ENCODE measurements around the gene TNS2.
"Not testable (repeated sequence)": the region's sequence is repeated elsewhere in the genome, so short reads cannot be mapped to it uniquely, and the experiment has no call there.

The TNS2 gene, protein sequence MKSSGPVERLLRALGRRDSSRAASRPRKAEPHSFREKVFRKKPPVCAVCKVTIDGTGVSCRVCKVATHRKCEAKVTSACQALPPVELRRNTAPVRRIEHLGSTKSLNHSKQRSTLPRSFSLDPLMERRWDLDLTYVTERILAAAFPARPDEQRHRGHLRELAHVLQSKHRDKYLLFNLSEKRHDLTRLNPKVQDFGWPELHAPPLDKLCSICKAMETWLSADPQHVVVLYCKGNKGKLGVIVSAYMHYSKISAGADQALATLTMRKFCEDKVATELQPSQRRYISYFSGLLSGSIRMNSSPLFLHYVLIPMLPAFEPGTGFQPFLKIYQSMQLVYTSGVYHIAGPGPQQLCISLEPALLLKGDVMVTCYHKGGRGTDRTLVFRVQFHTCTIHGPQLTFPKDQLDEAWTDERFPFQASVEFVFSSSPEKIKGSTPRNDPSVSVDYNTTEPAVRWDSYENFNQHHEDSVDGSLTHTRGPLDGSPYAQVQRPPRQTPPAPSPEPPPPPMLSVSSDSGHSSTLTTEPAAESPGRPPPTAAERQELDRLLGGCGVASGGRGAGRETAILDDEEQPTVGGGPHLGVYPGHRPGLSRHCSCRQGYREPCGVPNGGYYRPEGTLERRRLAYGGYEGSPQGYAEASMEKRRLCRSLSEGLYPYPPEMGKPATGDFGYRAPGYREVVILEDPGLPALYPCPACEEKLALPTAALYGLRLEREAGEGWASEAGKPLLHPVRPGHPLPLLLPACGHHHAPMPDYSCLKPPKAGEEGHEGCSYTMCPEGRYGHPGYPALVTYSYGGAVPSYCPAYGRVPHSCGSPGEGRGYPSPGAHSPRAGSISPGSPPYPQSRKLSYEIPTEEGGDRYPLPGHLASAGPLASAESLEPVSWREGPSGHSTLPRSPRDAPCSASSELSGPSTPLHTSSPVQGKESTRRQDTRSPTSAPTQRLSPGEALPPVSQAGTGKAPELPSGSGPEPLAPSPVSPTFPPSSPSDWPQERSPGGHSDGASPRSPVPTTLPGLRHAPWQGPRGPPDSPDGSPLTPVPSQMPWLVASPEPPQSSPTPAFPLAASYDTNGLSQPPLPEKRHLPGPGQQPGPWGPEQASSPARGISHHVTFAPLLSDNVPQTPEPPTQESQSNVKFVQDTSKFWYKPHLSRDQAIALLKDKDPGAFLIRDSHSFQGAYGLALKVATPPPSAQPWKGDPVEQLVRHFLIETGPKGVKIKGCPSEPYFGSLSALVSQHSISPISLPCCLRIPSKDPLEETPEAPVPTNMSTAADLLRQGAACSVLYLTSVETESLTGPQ (N-terminal part only)

DNA sequence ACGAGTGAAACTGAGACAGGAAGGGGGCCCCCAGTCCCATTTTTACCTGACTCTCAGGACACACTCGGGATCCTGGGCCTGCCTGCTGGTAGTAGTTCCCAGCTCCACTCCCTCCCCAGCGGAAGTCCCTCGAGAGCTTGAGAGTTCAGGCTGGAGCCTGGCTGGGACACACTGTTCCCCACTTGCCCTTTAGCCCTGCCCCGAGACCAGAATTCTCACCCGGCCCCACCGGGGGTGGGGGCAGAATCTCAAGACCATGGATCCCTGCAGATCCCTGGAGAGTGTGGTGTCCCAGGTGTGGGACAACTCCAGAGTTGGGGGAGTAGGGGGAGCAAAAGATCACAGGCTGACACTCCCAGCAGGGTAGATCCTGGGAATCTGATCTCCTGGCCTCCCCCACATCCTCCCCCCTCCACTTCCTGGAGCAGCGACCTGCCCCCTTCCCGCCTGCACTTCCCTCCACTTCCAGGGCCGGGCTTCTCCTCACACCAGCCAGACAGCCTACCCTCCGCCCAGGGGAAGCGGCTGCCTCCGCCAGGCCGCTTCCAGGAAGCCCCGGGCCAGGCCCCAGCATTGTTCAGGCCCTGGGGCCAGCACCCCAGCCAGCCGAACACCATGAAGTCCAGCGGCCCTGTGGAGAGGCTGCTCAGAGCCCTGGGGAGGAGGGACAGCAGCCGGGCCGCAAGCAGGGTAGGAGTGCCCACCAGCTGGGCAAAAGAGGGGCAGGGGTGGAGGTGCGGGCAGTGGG, at the start of gene TNS2:
TSS of gene TNS2 (plus strand) at position 495 of the 748 bp plus-strand sequence. CDS start at position 616, 121 bp downstream.
- FAIRE-seq (no peak), DNase-seq (ENCODE audit: extremely low spot score, insufficient read length, low read depth) (no peak)

DNA sequence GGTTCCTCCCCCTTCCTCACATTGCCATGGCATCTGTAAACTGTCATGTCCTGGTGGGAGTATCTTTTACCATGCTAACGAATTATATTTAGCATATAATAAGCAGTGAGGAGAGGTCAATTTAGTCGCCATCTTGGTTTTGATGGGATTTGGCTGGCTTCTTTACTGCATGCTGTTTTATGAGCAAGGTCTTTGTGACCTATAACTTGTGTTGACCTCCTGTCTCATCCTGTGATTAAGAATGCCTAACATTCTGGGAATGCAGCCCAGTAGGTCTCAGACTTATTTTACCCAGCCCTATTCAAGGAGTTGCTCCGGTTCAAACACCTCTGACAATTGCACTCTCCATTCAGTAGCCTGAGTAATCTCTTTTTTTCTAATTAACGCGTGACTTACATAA, 45.7 kb upstream of the TNS2 start:
- DNase-seq (ENCODE audit: extremely low spot score, insufficient read length, low read depth) (no peak), FAIRE-seq (no peak)

DNA sequence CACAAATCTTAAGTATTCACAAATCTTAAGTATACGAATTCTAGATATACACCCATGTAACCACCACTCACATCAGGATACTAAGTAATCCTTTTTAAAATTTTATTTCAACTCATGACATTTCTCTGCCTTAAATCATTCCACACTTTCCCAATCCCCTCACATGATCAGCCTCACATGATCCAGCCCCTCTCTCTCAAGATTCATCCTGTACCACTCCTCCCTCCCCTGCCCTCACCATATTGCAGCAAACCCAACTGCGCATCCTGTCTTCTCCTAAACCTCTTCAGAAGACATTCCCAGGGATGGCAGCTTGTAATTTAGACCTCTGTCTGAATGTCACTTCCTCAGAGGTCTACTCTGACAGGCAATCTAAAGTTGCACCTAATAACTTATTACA, 45.3 kb upstream of the TNS2 start:
- FAIRE-seq = no peak

DNA sequence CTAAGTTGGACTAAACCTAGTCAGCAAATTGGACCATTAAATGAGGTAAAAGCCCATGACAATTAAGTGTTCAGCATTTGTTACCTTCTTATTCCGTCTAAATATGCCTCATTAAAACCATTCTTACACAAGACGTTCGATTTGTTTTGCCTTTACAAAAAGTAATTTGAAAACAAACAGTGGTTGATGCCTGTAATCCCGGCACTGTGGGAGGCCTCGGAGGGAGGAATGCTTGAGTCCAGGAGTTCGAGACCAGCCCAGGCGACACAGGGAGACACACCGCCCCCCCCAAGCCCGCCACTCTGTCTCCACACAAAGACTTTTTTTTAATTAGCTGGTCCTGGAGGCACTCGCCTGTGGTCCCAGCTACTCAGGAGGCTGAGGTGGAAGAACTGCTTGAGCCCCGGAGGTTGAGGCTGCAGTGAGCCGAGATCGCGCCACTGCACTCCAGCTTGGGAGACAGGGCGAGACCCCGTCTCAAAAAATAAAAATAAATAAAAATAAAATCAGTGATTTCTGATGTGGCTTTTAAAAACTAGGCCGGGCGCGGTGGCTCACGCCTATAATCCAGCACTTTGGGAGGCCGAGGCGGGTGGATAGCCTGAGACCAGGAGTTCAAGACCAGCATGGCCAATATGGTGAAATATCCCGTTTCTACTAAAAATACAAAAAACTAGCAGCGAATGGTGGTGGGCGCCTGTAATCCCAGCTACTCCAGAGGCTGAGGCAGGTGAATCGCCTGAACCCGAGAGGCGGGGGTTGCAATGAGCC, 44.5 kb upstream of the TNS2 start:
- no peak for FAIRE-seq
- DNase-seq (ENCODE audit: extremely low spot score, insufficient read length, low read depth) = no peak

More for the DNA sequence above, 45.3 kb upstream of the TNS2 start:
- DNase-seq (ENCODE audit: extremely low spot score, insufficient read length, low read depth) = no peak

DNA sequence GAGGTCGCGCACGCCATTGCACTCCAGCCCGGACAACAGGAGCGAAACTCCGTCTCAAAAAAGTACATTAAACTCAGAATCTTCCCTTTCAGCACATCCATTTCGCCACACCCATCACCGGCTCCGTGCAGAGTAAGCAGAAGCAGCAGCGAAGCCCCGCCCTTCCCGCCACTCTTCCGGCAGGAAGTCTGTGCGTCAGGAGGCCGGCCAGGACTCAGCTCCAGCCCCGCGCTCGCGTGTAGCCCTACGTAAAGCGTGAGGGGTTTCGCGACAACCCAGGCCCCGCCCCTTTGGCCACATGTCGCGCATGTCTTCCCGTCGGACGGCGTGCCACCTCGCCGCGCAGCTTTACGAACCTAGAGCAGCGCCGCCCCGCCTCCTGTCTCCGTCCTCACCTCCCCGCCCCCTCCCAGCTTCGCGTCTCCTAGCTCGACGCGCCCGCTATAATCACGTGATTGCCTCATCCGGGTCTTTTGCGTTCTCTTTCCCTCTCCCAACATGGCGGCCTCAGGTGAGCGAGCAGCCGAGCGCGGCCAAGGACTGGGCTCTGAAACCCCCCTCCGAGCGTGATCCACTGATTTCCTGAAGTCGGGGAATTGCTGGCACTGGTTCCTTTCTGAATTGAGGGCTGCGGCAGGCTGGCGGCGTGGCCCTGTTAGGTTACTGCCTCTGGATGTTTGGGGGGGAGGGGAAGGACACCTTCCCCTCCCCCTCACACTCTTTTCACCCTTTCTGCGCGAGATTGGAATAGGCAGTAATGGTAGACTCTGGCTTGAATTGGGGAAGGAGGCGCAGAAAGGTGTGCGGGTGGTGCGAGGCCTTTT, 43.7 kb upstream of the TNS2 start, which contains the start of gene EIF4B:
TSS of gene EIF4B (plus strand) at position 471 of the 824 bp plus-strand sequence. CDS start at position 499, 28 bp downstream.
- FAIRE-seq (peak; percentile 99), DNase-seq (ENCODE audit: extremely low spot score, insufficient read length, low read depth) (peak; percentile 89)

DNA sequence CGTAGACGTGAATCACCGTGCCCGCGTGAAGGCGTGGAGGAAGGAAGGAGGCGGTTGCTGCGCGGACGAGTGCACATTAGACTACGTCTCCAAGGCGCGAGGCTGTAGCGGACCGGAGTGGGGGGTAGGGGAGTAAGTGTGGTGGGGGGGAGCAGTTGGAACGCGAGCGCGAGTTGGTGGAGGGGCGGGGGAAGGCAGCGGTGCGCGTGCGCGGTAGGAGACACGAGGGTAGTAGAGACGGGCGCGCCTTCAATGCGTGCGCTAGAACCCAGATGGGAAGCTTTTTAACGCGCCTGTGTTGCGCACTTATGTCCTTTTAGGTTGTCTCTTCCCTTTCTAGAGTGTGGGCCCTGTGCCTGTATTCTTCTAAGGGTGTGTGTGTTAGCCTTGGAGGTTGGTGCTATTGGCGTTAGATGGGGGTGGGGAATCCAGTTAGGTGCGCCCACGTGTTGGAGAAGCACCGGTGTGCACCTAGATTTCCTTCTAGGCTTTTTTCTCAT, 43.0 kb upstream of the TNS2 start:
- DNase-seq (ENCODE audit: extremely low spot score, insufficient read length, low read depth) (peak; percentile 52), FAIRE-seq (peak; percentile 58)

DNA sequence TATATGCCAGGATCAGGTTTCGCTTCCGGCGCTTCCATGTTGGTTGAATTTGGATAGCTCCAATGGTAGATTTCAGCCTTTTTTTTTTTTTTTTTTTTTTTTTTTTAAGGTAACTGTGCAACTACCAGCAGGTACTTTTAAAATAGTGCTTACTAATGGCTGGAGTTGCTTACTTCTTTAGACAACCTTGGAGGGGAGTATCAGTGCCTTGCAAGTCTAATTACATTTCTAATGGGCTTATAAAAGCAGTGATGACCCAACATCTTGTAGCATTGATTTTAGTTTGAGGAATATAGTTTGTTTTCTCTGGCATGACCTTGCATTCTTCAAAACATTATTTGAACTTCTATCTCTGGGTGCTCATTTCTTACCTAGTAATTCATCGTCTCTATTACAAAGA, 42.5 kb upstream of the TNS2 start:
- FAIRE-seq = no peak
- DNase-seq (ENCODE audit: extremely low spot score, insufficient read length, low read depth) = no peak

DNA sequence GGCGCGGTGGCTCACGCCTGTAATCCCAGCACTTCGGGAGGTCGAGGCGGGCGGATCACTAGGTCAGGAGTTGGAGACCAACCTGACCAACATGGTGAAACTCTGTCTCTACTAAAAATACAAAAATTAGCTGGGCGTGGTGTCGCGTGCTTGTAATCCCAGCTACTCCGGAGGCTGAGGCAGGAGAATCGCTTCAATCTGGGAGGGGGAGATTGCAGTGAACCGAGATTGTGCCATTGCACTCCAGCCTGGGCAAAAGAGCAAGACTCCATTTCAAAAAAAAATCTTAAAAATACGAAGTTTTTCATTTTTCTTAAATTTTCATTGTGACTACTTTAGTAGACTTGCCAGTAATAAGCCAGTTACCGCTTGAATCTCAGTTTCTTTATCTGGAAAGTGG, 41.1 kb upstream of the TNS2 start:
- FAIRE-seq = not testable (repeated sequence)

DNA sequence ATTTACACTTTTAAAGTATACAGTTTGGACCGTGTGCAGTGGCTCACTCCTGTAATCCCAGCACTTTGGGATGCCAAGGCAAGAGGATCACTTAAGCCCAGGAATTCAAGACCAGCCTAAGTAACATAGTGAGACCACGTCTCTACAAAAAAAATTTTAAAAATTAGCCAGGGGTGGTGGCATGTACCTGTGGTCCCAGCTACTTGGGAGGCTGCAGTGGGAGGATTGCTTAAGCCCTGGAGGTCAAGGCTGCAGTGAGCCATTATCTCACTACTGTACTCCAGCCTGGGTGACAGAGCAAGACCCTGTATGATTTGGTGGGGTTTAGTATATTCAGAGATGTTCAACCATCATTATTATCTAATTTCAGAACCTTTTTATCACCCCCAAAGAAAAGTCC, 38.9 kb upstream of the TNS2 start:
- FAIRE-seq (no peak), DNase-seq (ENCODE audit: extremely low spot score, insufficient read length, low read depth) (no peak)

More for the DNA sequence above, 41.1 kb upstream of the TNS2 start:
- DNase-seq (ENCODE audit: extremely low spot score, insufficient read length, low read depth) = not testable (repeated sequence)

DNA sequence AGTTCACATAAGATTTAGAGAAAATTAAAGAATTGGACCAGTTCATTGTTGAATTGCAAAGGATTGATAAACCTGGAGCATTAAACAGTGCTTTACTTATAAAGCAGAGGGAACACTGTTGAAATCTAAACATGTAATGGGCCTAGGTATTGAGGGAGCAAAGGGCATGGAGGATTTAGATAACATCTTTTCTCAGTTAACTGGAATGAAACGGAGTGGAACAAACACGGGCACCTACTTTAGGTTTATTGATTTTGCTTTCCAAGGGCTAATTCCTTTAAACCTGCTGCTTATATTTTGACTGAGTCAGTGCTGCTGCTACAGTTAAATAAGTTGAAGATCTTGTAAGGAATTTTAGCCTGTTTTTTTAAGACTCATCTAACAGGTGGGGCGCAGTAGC, 38.0 kb upstream of the TNS2 start:
- FAIRE-seq (no peak), DNase-seq (ENCODE audit: extremely low spot score, insufficient read length, low read depth) (no peak)

DNA sequence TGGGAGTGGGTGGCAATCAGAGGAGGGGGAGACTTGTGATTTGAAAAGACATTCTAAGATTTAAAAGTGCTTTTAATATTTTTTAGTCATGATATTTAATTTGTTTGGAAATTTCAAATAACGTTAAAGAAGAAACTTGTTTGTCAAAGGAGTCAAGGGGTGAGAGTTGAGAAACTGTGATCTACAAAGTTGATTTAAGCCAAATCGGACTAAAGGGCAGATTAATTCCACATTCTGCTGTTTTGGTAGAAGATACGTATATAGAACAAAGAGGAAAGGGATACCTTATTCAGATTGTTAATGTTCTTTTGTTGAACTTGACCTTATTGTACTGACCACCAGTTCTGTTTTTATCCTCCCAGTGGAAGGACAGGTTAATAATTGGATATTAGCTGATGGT, 36.9 kb upstream of the TNS2 start:
- DNase-seq (ENCODE audit: extremely low spot score, insufficient read length, low read depth) (no peak), FAIRE-seq (no peak)

DNA sequence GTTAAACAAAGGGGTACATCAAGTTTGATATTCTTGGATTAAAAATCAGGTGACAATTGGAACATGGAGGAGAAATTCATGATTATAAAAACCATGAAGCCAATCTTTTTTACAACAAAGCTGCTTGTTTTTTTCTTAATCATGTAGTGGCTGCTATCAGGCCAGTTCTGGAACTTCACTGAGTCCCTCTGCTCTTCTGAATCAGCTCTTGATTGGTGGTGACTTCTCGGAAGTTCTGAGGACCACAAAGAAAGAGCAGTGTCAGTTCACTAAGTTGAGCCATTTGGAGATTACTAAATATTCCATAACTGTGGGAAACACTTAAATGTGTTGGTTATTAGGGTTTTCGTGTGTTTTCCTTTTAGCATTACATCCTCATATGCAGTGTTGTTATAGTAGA, 35.2 kb upstream of the TNS2 start:
- FAIRE-seq = no peak
- DNase-seq (ENCODE audit: extremely low spot score, insufficient read length, low read depth) = no peak

DNA sequence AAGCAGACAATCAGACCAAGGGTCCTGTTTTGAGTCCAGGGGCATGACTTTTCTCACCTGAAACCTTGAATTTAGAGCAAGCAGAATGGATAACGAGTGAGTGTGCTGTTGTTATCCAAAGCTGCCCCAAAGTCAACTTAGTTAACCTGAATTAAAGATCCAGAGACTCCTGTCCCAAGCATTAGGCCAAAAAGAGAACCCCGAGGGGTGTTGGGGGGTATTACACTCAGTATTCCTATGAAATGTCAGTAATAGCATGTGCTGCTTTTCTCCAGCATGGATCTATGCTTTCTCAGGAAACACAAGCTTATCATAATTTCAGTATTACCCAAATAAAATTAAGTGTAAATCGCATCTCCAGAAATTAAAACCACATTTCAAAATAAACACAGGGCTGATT, 24.6 kb upstream of the TNS2 start:
- FAIRE-seq = no peak
- no peak for DNase-seq (ENCODE audit: extremely low spot score, insufficient read length, low read depth)

DNA sequence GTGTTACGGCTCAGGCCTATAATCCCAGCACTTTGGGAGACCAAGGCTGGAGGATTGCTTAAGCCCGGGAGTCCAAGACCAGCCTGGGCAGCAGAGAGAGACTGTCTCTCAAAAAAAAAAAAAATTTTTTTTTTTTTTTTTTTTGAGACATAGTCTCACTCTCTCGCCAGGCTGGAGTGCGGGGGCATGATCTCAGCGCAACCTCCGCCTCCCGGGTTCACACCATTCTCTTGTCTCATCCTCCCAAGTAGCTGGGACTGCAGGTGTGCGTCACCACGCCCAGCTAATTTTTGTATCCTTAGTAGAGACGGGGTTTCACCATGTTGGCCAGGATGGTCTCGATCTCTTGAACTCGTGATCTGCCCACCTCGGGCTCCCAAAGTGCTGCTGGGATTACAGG, 22.9 kb upstream of the TNS2 start:
- not testable (repeated sequence) for DNase-seq (ENCODE audit: extremely low spot score, insufficient read length, low read depth); FAIRE-seq

DNA sequence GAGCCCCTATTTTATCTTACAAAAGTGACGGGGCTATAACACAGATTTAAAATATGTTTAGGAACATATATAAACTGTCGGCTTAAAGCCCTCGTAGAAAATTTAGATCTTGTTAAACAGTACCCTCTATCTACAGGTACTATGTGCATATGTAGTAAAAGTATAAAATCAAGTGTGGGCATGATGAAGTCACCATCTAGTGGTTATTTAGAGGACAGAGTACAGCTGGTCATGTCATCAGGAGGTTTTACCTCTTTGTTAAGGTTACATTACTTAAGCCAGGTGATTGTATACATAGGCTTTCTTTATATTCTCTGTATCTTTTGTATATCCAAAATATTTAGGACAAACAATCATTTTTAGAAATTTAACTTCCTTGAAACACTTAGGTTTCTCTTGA, 18.2 kb upstream of the TNS2 start:
- FAIRE-seq (no peak), DNase-seq (ENCODE audit: extremely low spot score, insufficient read length, low read depth) (no peak)

DNA sequence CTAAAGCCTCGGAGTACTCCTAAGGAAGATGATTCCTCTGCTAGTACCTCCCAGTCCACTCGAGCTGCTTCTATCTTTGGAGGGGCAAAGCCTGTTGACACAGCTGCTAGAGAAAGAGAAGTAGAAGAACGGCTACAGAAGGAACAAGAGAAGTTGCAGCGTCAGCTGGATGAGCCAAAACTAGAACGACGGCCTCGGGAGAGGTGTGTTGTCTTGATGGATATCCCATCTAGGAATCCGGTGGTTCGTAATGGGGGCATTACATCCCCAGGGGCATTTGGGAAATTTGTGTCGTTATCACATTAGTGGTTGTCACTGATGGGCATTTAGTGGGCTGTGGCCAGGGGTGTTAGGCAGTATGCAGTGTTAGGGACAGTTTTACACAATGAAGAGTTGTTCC, 16.0 kb upstream of the TNS2 start:
- FAIRE-seq; DNase-seq (ENCODE audit: extremely low spot score, insufficient read length, low read depth): not testable (repeated sequence)

DNA sequence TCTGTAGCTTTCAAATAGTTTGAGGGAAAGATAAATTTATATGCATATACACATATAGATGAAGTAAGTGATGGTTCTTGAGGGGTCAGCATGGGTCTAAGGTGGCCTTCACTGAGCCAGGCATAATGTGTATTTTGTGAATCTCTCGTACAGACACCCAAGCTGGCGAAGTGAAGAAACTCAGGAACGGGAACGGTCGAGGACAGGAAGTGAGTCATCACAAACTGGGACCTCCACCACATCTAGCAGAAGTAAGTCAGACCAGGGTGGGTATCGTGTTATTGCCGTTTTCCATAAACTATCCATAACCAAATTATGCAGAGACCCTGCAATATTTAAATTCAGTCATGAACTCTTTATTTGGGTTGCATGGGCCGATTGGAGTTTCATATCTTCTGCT, 15.4 kb upstream of the TNS2 start:
- FAIRE-seq (no peak), DNase-seq (ENCODE audit: extremely low spot score, insufficient read length, low read depth) (no peak)

DNA sequence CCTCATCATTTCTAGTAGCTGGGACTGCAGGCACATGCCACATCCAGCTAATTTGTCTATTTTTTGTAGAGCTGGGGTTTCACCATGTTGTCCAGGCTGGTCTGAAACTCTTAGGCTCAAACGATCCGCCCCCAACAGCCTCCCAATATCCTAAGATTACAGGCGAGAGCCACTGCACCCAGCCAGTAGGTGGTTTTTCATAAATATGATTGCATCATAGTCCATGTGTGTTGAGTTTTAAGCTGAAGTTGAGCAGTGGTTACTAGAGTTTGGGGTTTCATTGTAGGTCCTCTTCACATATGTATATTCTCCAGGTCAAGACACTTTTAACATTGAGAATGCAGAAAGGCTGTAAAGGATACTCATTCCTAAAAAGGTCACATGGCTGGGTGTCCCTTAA, 13.1 kb upstream of the TNS2 start:
- DNase-seq (ENCODE audit: extremely low spot score, insufficient read length, low read depth) (no peak), FAIRE-seq (no peak)

Measured in GM18507 (cell line).